H7 (cell line): ENCODE measurements around the gene LYPD1. TPM values are rescaled to one million over a fixed set of nuclear protein-coding genes. Genes with fewer than 3 reads are reported as not detected.

Source experiments
- DNase-seq: peaks from one replicate; pipeline ENCODE4 v3.0.0; 2012
- H3K27me3 ChIP-seq: 2 replicates; pipeline ENCODE4 v1.6.0; 2011; ENCODE audit warnings: mild to moderate bottlenecking, low read length; ENCODE audit not compliant: control insufficient read depth, insufficient read depth
- H3K36me3 ChIP-seq: replicated peaks from 2 replicates; pipeline ENCODE4 v1.5.1; 2011; ENCODE audit warnings: low read length; ENCODE audit not compliant: control insufficient read depth, insufficient read depth
- H3K4me3 ChIP-seq: 2 replicates; pipeline ENCODE4 v1.5.1; 2011; ENCODE audit warnings: low read depth, mild to moderate bottlenecking, control low read depth, low read length, moderate library complexity; ENCODE audit not compliant: insufficient read depth
- total RNA-seq: library from RNA; depleted of rRNA; stranded (reverse); fragments of >200 nt; shearing (Covaris generic); gene quantifications from 2 replicates; pipeline ENCODE4 v1.2.3, GENCODE V29; 2014

LYPD1 gene
- total RNA-seq, 1 experiment from 2014 or later: 5.7 TPM

GRCh38 chr2:132678483-132678882, 8.5 kb upstream of the LYPD1 start:
- H3K4me3 ChIP-seq: no peak overlapping the region
- H3K36me3 ChIP-seq: no peaks in the 10 kb centered on the region
- no peaks in the 10 kb centered on the region for H3K27me3 ChIP-seq
- no peak for DNase-seq

DNA sequence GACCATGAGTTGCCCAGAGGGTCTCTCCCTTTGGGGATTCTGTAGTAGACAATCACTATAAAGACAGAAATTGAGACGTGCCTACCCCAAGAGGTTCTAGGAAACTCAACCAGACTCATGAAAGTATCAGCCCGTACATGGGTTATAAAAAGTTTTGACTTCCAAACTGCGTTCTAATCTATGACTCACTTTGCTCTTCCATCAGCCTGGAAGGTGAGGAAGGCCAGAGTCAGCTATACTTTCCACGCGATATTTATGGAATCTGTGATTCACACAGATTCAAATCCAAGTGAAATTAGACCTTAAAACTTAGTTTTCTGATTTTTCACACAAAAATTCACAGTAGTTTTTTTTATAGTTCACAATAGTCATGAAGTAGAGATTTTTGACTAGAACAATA, 7.7 kb upstream of the LYPD1 start:
- Histone ChIP-seq H3K4me3 (no peak overlapping the region), H3K27me3 (peaks cover 2% of the 10 kb centered on the region), H3K36me3 (no peaks in the 10 kb centered on the region)
- no peak for DNase-seq

- Histone ChIP-seq H3K36me3 (no peaks in the 10 kb centered on the region), H3K27me3 (peaks cover 6% of the 10 kb centered on the region), H3K4me3 (no peak overlapping the region)
- no peak for DNase-seq
These were observed 7.0 kb upstream of the LYPD1 start for GRCh38 chr2:132676999-132677398.

- Histone ChIP-seq H3K36me3 (no peaks in the 10 kb centered on the region), H3K4me3 (peak overlapping the region; percentile 57), H3K27me3 (peaks cover 47% of the 10 kb centered on the region)
- DNase-seq: peak; percentile 60
These were observed 1.3 kb upstream of the LYPD1 start for GRCh38 chr2:132671151-132671835.

DNA sequence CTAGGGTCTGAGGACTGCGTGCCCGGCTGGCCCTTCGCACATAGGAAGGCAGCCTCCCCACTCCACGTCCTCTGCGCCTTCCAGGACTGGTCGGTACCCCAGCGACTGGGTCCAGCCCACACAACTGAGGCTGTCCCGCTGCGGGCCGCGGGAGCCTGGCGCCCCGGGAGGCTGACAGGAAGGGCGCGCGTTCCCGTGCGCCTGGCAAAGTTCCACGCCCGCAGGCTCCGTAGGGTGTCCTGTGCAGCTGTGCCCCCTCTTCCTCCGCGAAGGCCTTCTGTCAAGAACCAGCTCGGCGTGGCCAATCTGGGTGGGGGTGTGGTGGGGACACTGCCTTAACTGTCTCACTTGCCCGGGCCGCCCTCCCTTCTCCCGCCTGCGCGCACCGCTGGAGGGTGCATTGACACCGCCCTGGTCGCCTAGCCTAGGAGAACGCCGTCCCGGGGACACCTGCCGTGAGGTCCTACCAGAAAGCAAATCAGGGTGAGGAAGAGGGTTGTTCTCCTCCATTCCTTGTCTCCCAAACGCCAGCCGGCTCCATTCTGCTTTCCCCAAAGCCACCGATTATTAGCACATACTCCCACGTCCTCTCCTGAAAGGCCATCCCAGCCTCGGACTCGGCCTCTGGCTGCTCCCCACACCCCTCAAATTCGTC, 618 bp upstream of the LYPD1 start:
- DNase-seq: peak; percentile 63
- Histone ChIP-seq H3K4me3 (peak overlapping the region; percentile 57), H3K36me3 (no peaks in the 10 kb centered on the region), H3K27me3 (peaks cover 47% of the 10 kb centered on the region)

- DNase-seq: peak; percentile 79
- Histone ChIP-seq H3K36me3 (no peaks in the 10 kb centered on the region), H3K27me3 (peaks cover 47% of the 10 kb centered on the region), H3K4me3 (peak overlapping the region; percentile 57)
These were observed 758 bp downstream of the LYPD1 start for GRCh38 chr2:132668987-132669907.

GRCh38 chr2:132668189-132668823, 1.7 kb downstream of the LYPD1 start:
- peak overlapping the region; percentile 57 for H3K4me3 ChIP-seq
- peak; percentile 82 for DNase-seq
- no peaks in the 10 kb centered on the region for H3K36me3 ChIP-seq
- H3K27me3 ChIP-seq: peaks cover 47% of the 10 kb centered on the region

GRCh38 chr2:132667706-132668105, 2.3 kb downstream of the LYPD1 start:
- Histone ChIP-seq H3K36me3 (no peaks in the 10 kb centered on the region), H3K4me3 (no peak overlapping the region), H3K27me3 (peaks cover 45% of the 10 kb centered on the region)
- DNase-seq: no peak

- Histone ChIP-seq H3K4me3 (no peak overlapping the region), H3K27me3 (peaks cover 30% of the 10 kb centered on the region)
- DNase-seq: no peak
These were observed 4.4 kb downstream of the LYPD1 start for GRCh38 chr2:132665401-132666140.

DNA sequence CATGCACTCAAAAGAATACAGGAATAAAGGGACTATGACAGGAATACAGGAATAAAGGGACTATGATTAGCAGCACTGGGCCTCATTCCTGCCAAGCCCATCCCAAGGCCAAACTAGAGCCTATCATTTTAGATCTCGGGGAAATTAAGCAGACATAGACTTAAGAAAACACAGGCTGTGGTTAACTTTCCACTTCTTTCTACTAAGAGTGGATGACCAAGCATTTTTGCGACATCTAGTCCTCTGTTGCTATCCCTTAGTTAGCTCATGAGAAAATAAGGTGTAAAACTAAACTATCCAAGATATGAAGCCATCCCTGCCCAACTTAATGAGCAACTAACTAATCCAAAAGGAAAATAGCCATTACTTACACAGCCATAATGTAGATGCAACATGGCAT, 5.9 kb downstream of the LYPD1 start:
- no peak for DNase-seq
- Histone ChIP-seq H3K27me3 (peaks cover 16% of the 10 kb centered on the region), H3K4me3 (no peak overlapping the region), H3K36me3 (no peaks in the 10 kb centered on the region)

More at GRCh38 chr2:132665401-132666140, 4.4 kb downstream of the LYPD1 start:
- no peaks in the 10 kb centered on the region for H3K36me3 ChIP-seq

- H3K27me3 ChIP-seq: peaks cover 2% of the 10 kb centered on the region
- H3K4me3 ChIP-seq: no peak overlapping the region
- DNase-seq: no peak
- no peaks in the 10 kb centered on the region for H3K36me3 ChIP-seq
These were observed 7.3 kb downstream of the LYPD1 start for GRCh38 chr2:132662732-132663131.

GRCh38 chr2:132659331-132659730, 10.7 kb downstream of the LYPD1 start:
- no peak for DNase-seq
- Histone ChIP-seq H3K27me3 (no peaks in the 10 kb centered on the region), H3K36me3 (no peaks in the 10 kb centered on the region), H3K4me3 (no peak overlapping the region)

- Histone ChIP-seq H3K4me3 (no peak overlapping the region), H3K27me3 (no peaks in the 10 kb centered on the region), H3K36me3 (no peaks in the 10 kb centered on the region)
- no peak for DNase-seq
These were observed 13.6 kb downstream of the LYPD1 start for GRCh38 chr2:132656266-132656975.
